Gastrocnemius medialis (tissue), 4 donors: Measurements from ENCODE around the gene PRRC2A. TPM values are rescaled to one million over a fixed set of nuclear protein-coding genes. Genes with fewer than 3 reads are reported as not detected.

ENCODE experiments used
- ATAC-seq, 2 donors: fragments of 150-250 bp; one replicate each; pipeline ENCODE4 v1.9.1; 2016
- DNase-seq, 2 donors: peaks; one replicate each; pipeline ENCODE4 v3.0.0-alpha.2; 2019
- H3K27ac ChIP-seq, 4 donors: fragments of 200-600 bp; sonication (generic); 1 replicate in 1 of 4; 2 replicates in 3 of 4; pipeline ENCODE4 v1.5.1; 2016 to 2018; ENCODE audit warnings: mild to moderate bottlenecking in 2 of 4, moderate library complexity in 1 of 4
- H3K27me3 ChIP-seq, 3 donors: fragments of 200-600 bp; sonication (generic) in 2 of 3; 1 replicate in 1 of 3; 2 replicates in 2 of 3; pipeline versions ENCODE4 v1.5.1 to v1.6.0; 2016 to 2019; ENCODE audit warnings: mild to moderate bottlenecking in 1 of 3, moderate library complexity in 1 of 3
- H3K36me3 ChIP-seq, 2 donors: fragments of 200-600 bp; sonication (generic) in 1 of 2; one replicate each; pipeline ENCODE4 v1.5.1; 2017 to 2018
- H3K4me1 ChIP-seq, 2 donors: fragments of 200-600 bp; sonication (generic) in 1 of 2; one replicate each; pipeline ENCODE4 v1.5.1; 2016 to 2017; ENCODE audit warnings: mild to moderate bottlenecking in 2 of 2
- H3K4me3 ChIP-seq, 4 donors: fragments of 200-600 bp; sonication (generic) in 3 of 4; 1 replicate in 1 of 4; 2 replicates in 3 of 4; pipeline ENCODE4 v1.5.1; 2016 to 2019; ENCODE audit warnings: mild to moderate bottlenecking in 2 of 4
- H3K9me3 ChIP-seq, 3 donors: fragments of 200-600 bp; sonication (generic) in 2 of 3; 1 replicate in 1 of 3; 2 replicates in 2 of 3; pipeline ENCODE4 v1.5.1; 2016 to 2019
- POLR2A ChIP-seq, 2 donors: fragments of 450-650 bp; IDR thresholded peaks; one replicate each; pipeline ENCODE4 v1.6.1; 2017; ENCODE audit warnings: antibody characterized with exemption in 2 of 2, mild to moderate bottlenecking in 2 of 2, moderate library complexity in 2 of 2
- in situ Hi-C, 4 donors: fragments of 200-750 bp; cut with MboI; loops; one replicate each; pipeline versions ENCODE4 v1.15.0 to v1.8.0; 2017; ENCODE audit warnings: low sequenced_read_pairs in 4 of 4
- intact Hi-C: fragments of 100-400 bp; cut with DNase I; formaldehyde crosslinking; loops from one replicate; pipeline ENCODE4 v1.15.1; 2023; ENCODE audit warnings: low total_unique reads
- total RNA-seq, 4 donors: library from RNA; depleted of rRNA; stranded (reverse); fragments of >200 nt; gene quantifications; one replicate each; pipeline versions ENCODE4 v1.1.0 to v1.2.3, GENCODE V29; 2016
- TF ChIP-seq, protein P1 (sequence below), 5 experiments: fragments of 450-650 bp in 3 of 5; fragments of 200-600 bp in 2 of 5; sonication (generic) in 2 of 5; IDR thresholded peaks in 4 of 5; conservative IDR thresholded peaks in 1 of 5; 1 replicate in 4 of 5; 2 replicates in 1 of 5; pipeline ENCODE4 v1.5.1; 2016 to 2019; ENCODE audit warnings: antibody characterized with exemption in 5 of 5, mild to moderate bottlenecking in 3 of 5, moderate library complexity in 3 of 5

PRRC2A gene
- total RNA-seq, 4 donors from 2014 or later, result 38.9 to 67.7 (median 52.0) TPM

DNA sequence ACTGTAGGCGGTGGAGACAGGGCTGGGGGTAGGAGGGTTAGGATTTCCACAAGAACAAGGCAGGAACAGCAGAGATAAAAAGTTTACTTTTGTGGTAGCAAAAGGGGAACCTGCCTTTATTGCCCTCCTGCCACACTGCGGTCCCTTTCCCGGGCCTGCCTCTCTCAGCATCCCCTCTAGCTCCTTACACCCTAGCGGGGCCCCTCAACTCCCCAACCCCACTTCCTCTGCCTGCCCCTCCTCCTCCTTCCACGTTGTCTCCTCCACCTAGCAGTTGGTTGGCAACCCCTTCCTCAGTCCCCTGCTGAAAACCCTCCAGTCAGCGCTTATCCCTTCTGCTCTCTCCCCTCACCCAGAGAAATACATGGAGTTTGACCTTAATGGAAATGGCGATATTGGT, 4.8 kb upstream of the PRRC2A start:
- ATAC-seq (no peak), DNase-seq (no peak)
- Histone ChIP-seq H3K4me1 (peaks cover 4% of the 10 kb centered on the region in 2 donors), H3K9me3 (no peaks in the 10 kb centered on the region), H3K27me3 (no peaks in the 10 kb centered on the region), H3K36me3 (no peaks in the 10 kb centered on the region), H3K4me3 (peak overlapping the region in 1 of 4 donors; percentile 27), H3K27ac (no peak overlapping the region)
- intact Hi-C loops, result no loop called here
- in situ Hi-C loops, result no loop called here
- TF ChIP-seq, protein P1, sequence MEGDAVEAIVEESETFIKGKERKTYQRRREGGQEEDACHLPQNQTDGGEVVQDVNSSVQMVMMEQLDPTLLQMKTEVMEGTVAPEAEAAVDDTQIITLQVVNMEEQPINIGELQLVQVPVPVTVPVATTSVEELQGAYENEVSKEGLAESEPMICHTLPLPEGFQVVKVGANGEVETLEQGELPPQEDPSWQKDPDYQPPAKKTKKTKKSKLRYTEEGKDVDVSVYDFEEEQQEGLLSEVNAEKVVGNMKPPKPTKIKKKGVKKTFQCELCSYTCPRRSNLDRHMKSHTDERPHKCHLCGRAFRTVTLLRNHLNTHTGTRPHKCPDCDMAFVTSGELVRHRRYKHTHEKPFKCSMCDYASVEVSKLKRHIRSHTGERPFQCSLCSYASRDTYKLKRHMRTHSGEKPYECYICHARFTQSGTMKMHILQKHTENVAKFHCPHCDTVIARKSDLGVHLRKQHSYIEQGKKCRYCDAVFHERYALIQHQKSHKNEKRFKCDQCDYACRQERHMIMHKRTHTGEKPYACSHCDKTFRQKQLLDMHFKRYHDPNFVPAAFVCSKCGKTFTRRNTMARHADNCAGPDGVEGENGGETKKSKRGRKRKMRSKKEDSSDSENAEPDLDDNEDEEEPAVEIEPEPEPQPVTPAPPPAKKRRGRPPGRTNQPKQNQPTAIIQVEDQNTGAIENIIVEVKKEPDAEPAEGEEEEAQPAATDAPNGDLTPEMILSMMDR (IDR thresholded peaks at IDR 0.05 in 4 of 5, conservative IDR thresholded peaks at IDR 0.05 in 1 of 5), result no peak
- TF ChIP-seq POLR2A (IDR thresholded peaks at IDR 0.05), result no peak

DNA sequence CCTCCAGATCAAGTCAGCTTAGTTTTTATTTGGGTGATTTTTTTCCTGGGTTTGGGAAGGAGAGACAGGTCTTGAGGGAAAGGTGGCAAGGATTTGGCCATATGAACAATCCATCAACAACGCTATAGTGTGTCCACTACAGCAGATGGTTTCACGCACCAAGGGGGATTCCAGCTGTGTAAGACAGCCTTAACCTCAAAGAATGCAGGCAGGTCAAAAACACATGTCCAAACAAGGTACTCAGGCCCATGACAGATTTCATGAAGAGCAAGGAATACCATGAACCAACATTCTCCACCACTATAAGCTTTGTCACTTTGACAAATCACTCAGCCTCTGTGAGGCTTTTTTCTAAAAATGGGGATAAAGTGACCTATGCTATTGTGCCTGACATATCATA, 3.5 kb upstream of the PRRC2A start:
- no peak for TF ChIP-seq POLR2A (IDR thresholded peaks at IDR 0.05)
- TF ChIP-seq, protein P1 (IDR thresholded peaks at IDR 0.05 in 4 of 5, conservative IDR thresholded peaks at IDR 0.05 in 1 of 5), result no peak
- ATAC-seq, result no peak
- no peak for DNase-seq
- in situ Hi-C loops, result no loop called here
- Histone ChIP-seq H3K4me1 (peaks cover 12 to 13% of the 10 kb centered on the region in 2 donors), H3K27ac (no peak overlapping the region), H3K27me3 (no peaks in the 10 kb centered on the region), H3K9me3 (no peaks in the 10 kb centered on the region), H3K4me3 (no peak overlapping the region), H3K36me3 (no peaks in the 10 kb centered on the region)
- intact Hi-C loops, result no loop called here

DNA sequence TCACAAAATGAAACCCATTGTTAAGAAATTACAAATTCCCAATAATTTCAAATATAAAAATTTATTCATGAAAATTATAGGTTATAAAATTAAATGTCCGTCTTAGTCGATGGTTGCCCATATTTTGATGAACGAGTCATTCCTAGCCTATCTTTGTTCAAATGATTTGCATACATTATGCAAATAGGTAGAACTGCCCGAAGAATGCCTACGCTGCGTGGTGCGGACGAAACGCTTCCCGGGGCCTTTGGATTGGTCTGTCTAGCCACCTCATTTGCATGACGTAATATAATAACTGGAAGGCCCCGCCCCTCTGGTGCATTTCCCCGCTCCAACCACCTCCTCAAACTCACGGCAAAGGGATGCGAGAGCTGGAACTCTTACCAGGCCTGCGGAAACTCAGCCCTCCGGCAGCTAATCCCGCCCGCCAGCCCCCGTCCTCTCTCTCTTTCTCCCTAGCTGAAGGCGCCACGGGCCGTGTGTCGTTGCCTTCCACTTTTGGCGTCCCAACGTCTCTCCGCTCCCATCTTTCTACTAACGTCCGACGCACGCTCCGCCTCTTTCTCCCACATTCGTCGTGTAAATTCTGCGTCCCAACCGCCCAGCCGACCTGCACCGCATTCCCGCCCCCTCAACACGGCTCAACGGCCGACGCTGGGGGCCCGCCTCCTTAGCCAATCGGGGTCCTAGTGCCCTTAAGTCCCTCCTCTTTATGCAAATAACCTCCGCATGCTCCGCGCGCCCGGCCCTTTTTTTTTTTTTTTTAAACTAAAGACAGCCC, 520 bp upstream of the PRRC2A start:
- H3K9me3 ChIP-seq, result no peaks in the 10 kb centered on the region
- H3K36me3 ChIP-seq, result peaks cover 0 to 23% of the 10 kb centered on the region in 2 donors
- H3K4me3 ChIP-seq, result peak overlapping the region; percentile 62 to 95 (median 82)
- DNase-seq (peak; percentile 97 to 99), ATAC-seq (peak; percentile 86 to 87)
- H3K27me3 ChIP-seq, result no peaks in the 10 kb centered on the region
- H3K4me1 ChIP-seq, result peaks cover 19 to 21% of the 10 kb centered on the region in 2 donors
- intact Hi-C loops (loop anchor here (1.0 to 10.0 kb wide), 6 partner anchors 32 to 1005 kb away; partner anchors contain the start of genes ATP6V1G2, BAG6, FKBPL and MRPS18B), in situ Hi-C loops (no loop called here)
- peak overlapping the region; percentile 91 to 97 (median 96) for H3K27ac ChIP-seq
- TF ChIP-seq, protein P1 (IDR thresholded peaks at IDR 0.05 in 4 of 5, conservative IDR thresholded peaks at IDR 0.05 in 1 of 5), result no peak
- TF ChIP-seq POLR2A (IDR thresholded peaks at IDR 0.05), result peak; percentile 69 to 90

DNA sequence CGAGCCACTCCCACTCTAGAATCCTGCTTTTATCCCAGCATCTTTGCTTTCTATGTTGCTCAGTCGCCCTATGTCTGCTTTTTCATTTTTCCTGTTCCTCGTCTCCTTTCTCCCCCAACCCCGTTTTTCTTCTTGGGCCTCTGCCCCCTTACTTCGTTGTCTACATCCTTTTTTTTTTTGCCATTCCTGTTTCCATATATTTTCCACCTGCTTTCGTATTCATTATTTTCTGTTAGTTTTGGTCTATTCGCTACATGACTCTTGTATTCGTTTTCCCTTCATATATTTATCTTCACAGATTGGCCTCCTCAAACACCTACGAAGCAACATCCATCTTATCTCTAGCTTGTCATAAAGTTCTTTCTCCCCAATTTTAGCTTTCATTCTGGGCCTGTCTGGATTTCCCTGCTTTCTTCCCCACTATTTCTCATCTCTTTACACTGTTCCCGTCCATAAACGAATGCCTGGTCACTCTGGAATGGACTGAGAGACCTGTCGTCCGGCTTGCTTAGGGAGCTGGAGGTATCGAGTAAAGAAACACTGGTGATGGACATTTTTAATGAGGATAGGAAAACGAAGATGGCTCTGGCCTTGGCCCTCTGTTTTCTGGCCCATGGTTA, 915 bp downstream of the PRRC2A start:
- H3K36me3 ChIP-seq, result peaks cover 3 to 38% of the 10 kb centered on the region in 2 donors
- intact Hi-C loops (loop anchor here (2.0 to 10.0 kb wide), 2 partner anchors 75 to 1007 kb away; partner anchors contain the start of genes ATP6V1G2, MRPS18B, NFKBIL1 and PPP1R10), in situ Hi-C loops (no loop called here)
- no peaks in the 10 kb centered on the region for H3K27me3 ChIP-seq
- peak overlapping the region; percentile 69 to 95 (median 82) for H3K4me3 ChIP-seq
- ATAC-seq (no peak), DNase-seq (no peak)
- peaks cover 19 to 21% of the 10 kb centered on the region in 2 donors for H3K4me1 ChIP-seq
- peak overlapping the region; percentile 91 to 97 (median 96) for H3K27ac ChIP-seq
- H3K9me3 ChIP-seq, result no peaks in the 10 kb centered on the region
- TF ChIP-seq POLR2A (IDR thresholded peaks at IDR 0.05), result no peak
- TF ChIP-seq, protein P1 (IDR thresholded peaks at IDR 0.05 in 4 of 5, conservative IDR thresholded peaks at IDR 0.05 in 1 of 5), result no peak
